NCI-H345 (cell line): ENCODE results near the gene TNRC6C.
"Not testable (repeated sequence)": the region's sequence is repeated elsewhere in the genome, so short reads cannot be mapped to it uniquely, and the experiment has no call there.

Source experiments
- DNase-seq: peaks from one replicate; lab custom pipeline; 2025; lab: John Stamatoyannopoulos, UW

TNRC6C gene

DNA sequence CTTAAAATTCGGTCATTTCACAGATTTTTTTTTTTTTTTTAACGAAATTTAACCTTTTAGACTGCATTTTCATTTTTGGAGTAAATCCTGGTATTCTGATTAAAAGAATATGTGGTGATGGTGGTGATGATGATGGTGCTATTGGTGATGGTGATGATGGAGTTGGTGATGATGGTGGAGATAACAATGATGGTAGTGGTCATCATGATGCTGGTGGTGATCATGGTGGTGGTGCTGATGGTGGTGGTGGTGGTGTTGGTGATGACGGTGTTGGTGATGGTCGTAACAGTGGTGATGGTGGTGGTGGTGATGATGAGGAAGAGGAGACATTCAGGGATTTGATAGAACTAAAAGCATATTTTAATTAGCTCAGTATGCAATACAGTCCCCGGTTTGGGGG is 84.0 kb downstream of the TNRC6C start:
- DNase-seq: no peak

DNA sequence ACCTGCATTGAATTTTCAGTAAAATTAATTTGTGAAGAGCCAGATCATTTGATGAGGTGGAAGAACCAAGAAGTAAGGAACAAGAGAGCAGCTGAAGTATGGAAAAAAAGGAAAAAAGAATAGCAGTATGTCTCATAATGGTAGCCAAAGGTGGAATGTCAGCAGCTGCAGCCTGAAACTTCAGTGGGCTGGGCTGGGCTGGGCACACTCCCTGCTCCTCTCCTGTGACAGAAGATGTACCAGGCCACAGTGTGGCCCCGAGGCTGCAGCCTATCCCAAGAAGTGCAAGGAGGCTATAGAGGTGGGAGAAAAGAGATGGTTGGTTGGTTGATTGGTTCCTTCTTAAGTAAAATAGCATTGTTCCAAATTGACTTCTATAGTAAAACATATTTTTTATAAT is 84.5 kb downstream of the TNRC6C start:
- no peak for DNase-seq

DNA sequence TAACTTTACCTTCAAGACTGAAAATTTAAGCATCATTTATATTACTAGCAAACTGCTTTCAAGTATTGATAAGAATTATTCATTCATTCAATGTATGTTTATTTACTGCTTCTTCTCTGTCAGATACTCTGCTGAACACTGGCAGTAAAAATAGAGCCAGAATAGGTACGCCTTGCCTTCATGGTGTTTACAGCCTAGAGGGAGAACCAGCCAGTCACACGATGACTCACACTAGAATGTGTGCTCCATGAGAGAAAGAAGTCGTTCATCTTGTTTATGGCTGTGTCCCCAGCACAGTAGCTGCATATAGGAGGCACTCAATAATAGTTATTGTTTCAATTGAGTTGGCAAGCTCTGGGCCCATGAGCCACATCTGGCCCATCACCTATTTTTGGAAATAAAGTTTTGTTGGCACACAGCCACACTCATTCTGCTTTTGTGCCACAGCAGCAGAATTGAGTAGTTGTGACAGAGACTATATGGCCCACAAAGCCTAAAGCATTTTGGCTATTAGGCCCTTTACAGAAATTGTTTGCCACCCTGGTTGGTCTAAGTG is 85.9 kb downstream of the TNRC6C start:
- peak; percentile 4 for DNase-seq

DNA sequence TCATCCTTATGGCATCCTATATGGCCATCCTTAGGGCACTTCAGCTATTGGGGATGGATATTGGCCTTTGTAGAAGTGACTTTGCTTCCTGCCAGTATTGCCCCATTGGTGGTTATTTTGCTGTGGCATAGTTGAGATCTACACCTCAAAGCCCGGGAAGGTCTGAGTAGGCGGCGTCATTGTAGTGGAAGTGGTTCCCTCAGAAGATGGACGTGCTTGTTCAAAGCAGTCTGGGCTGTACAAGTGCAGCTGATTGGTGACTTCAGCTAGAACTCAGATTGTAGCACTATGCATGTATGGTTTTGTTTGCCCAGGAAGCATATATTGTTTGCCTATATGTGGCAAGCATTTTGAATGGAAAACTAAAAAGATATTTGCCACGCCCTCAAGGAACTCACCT is 86.8 kb downstream of the TNRC6C start:
- no peak for DNase-seq

DNA sequence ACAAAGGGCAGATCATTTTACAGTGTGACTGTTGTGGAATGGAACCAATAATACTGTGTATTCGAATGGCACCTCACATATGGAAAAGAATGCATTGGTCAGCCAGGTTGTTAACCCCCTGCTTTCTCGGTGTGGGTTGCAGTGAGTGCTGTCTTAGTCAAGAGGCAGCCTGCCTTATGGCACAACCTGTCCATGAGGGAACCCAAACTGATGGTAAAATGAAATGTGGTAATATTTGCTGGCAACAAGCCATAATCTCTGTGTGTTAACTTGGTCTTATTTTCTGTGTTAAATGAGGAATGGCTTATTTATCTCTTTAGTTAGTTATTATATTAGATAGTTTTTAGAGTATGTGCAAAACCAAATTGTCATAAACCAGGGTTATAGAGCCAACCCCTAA is 88.4 kb downstream of the TNRC6C start:
- DNase-seq: no peak

DNA sequence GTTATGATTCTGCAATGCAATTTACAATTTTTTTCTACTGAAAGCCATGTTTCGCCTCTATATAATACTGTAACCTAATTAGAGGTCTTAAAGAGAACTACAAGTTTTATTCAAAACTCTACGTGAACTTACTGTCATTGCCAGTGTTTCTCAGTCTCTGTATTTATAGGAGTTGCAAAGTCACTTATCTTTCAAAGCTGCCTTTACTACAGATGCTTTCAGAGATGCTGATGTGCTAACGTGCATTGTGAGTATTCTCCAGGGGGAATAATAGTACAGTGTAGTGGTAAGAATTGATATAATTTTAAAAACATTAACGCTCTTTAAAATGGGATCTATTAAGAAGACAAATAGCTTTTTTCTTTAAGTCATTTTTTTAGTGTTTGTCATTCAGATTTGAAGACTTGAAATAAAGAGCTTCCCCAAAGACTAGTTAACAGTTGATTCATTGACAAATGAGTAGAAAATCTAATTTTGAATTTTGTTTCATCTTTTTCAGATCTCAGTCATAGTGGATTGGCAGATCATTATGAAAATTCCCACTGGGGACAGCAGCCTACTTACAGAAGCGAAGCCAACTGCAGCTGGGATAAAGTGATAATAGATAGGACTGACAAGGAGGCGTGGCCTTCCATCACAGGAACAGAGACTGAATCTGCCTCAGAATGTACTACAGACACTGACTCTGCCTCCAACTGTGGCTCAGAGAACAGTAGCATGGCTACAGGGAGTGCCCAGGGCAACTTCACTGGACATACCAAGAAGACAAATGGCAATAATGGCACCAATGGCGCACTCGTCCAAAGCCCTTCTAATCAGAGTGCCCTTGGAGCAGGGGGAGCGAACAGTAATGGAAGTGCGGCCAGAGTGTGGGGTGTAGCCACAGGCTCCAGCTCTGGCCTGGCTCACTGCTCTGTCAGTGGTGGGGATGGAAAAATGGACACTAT is 90.1 kb downstream of the TNRC6C start:
- no peak for DNase-seq

DNA sequence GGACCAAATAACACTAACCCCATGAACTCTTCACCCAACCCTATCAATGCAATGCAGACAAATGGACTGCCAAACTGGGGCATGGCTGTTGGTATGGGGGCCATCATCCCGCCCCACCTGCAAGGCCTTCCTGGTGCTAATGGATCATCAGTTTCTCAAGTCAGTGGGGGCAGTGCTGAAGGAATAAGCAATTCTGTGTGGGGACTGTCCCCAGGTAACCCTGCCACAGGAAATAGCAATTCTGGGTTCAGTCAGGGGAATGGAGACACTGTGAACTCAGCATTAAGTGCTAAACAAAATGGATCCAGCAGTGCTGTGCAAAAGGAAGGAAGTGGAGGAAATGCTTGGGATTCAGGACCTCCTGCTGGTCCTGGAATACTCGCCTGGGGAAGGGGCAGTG is 91.1 kb downstream of the TNRC6C start:
- no peak for DNase-seq

DNA sequence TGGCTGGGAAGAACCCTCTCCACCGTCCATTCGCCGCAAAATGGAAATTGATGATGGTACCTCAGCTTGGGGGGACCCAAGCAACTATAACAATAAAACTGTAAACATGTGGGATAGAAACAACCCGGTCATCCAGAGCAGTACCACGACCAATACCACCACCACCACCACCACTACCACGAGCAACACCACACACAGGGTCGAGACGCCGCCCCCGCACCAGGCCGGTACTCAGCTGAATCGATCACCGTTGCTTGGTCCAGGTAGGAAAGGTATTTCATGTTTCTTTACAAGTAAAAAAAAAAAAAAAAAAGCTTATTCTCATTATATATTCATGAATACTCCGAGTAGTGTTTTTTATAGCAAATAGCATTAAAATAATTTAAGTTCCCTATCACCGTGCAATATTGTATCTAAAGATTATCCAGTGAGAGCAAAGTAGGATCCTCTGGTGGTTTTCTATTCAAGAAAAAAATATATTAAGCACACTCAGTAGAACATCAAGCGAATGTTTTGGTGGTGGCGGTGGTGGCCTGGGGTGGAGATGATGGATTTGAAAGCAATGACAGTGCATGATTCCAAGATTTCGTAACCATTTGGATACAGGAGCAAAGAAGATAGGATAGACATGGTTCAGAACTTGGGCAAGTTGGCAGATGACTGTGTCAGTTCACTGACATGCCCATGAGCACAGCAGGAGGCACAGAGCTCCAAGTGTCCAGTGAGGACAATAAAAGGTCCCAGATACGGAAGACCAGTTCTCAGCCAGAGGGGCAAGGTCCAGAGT is 92.9 kb downstream of the TNRC6C start:
- DNase-seq: no peak

DNA sequence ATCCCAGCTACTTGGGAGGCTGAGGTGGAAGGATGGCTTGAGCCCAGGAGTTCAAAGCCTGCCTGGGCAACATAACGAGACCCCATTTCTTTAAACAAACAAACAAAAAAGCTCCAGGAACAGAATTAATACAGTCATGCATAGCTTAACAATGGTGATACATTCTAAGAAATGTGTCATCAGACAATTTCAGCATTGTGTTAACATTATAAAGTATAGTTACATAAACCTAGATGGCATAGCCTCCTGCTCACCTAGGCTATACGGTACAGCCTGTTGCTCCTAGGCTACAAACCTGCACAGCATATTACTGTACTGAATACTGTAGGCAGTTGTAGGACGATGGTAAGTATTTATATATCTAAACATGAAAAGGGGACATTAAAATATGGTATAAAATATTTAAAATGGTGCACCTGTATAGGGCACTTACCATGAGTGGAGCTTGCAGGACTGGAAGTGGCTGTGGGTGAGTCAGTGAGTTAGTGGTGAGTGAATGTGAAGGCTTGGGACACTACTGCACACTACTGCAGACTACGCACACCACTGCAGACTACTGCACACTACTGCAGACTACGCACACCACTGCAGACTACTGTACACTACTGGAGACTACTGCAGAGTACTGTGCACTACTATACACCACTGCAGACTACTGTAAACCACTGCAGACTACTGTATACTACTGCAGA is 95.4 kb downstream of the TNRC6C start:
- no peak for DNase-seq

DNA sequence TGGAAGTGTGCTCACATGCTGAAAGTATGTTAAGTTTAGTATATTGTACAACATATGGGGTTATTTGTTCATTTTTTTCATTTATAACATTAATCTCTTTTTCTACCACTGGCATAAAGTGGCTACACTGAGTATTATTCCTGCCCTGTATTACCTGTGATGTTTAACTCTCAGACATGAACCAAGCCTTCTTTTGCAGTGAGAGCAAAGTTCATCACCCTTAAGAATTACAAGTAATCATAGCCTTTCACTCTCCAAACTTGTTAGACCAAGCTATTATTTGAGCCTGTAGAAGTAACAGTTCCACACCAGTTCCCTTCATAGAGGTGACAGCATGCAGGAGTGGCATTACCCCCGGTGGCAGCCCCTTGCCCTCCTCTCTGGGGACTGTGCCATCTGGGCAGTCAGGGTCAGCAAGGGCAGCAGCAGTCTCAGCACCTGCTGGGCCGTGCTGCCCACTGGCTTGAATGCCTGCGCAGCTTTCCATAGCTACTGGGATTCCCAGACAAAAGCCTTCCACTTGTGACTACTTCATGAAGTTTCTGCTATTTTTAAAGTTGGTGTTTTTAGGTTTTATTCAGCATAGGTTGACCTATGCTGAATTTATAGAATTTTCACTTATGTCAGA is 98.7 kb downstream of the TNRC6C start:
- DNase-seq: no peak

DNA sequence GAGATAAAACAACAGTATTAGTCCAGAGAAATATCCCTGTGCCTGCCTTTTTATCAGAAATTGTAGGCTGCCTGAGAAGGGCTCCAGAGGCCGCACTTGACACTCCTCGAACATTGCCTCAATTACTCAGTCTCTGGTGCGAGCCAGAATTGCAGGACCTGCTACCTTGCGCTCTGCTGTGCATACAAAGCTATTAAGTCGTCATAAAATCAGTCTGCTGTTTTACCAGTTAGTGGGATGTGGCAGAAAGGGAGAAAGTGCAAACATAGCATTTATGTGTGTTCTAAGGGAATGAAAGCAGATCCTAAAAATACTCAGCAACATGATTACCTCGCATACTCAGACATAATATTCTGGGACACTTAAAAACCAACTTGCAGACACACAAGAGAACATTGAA is 99.5 kb downstream of the TNRC6C start:
- no peak for DNase-seq

DNA sequence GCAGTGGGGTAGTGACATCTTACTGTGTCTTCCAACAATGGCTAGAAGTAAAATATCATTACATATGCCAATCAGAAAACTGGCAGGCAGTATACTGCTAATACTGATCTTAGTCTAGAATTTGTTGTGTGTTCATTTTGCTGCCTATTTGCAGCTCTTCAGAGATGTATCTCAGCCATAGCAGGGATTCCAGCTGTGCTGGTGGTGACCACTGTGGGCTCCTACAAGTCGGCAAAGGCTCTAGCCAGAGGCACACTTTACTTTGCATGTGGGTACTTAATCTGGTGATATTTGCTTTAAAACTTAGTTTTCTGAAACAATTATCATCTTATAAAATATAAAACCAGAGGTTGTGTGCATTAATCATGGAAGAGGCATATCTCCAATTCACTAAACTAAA is 100.1 kb downstream of the TNRC6C start:
- no peak for DNase-seq

DNA sequence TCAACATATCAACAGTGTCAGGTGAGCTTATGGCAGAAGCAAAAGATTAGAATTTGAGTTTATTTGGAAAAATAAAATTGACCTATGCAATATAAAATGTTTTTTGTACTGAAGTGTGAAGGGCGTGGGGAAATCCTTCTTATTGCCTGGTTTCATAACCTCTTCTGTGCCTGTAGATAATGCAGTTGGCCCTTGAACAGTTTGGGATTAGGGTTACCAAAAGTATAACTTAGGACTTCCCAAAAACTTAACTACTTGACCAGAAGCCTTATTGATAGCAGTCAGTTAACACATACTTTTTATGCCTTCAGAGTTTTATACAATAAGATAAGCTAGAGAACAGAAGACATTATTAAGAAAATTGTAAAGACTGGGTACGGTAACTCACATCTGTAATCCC is 104.1 kb downstream of the TNRC6C start:
- no peak for DNase-seq

DNA sequence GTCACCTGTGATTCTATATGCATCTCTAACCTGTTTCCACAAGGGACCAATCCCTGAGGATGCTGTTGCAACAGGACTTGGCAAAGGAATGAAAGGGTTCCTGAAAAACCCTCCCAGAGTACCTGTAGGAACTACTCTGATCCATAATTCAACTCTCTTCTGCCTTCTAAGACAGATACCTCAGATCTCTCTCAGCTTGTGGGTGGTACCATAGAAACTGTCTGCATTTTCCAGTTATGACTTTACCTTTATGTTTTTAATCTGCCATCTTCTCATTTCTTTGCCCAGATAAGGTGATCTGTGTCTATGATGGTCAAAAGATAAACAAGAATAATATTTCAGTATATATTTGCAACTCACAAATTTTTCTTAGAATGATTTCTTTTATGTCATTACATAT is 105.0 kb downstream of the TNRC6C start:
- no peak for DNase-seq

DNA sequence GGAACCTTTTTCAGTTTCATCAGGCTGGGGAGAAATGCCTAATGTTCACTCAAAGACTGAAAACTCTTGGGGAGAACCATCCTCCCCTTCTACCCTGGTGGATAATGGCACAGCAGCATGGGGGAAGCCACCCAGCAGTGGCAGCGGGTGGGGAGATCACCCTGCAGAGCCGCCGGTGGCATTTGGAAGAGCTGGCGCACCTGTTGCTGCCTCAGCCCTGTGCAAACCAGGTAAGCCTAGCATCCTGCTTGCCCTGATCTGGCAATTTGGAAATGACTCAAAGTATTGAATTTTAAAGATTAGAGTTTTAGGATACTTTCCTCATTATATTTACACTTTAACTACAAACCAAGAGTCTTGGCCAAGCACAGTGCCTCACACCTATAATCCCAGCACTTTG is 106.2 kb downstream of the TNRC6C start:
- DNase-seq: no peak

DNA sequence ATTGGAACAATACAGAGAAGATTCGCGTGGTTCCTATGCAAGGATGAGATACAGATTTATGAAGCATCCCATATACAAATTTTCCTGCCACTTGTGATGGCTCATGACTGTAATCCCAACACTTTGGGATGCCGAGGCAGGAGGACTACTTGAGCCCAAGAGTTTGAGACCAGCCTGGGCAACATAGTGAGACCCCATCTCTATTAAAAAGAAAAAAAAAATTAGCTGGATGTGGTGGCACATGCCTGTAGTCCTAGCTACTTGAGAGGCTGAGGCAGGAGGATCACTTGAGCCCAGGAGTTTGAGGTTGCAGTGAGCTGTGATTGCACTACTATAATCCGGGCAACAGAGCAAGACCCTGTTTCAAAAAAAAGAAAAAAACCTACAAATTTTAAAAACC is 108.5 kb downstream of the TNRC6C start:
- DNase-seq: not testable (repeated sequence)

DNA sequence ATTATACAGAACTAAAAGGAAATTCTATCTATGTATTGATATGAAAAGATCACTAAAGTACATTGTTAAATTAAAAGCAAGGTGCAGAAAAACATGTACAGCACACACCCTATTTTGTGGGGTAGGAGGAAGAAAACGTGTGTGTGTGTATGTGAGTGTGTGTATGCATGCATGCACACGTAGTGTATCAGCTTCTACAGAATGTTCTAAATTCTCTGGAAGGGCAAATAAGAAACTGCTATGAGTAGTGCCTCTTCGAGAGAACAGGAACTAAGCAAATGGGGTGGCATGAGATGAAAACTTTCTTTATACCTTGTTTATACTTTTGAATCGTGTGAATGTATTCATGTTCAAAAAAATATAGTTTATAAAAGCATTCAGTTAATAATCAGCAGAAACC is 111.2 kb downstream of the TNRC6C start:
- no peak for DNase-seq

DNA sequence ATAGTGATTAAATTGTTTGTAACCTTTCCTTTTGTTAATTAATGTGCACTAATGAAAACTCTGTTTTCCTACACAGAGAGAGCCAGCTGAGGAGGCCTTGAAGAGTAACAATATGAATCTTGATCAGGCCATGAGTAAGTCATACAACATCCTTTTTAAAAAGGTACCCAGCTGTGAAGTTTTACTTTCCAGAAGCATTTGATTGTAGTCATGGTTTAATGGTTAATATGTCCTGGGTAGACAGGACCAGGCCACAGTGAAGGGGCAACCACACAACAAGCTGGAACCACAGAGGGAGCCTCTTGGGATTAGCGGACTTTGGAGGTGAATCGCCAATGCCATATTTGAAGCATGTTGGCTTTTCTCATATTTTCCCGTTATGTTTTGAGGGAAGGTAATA is 114.5 kb downstream of the TNRC6C start:
- no peak for DNase-seq

DNA sequence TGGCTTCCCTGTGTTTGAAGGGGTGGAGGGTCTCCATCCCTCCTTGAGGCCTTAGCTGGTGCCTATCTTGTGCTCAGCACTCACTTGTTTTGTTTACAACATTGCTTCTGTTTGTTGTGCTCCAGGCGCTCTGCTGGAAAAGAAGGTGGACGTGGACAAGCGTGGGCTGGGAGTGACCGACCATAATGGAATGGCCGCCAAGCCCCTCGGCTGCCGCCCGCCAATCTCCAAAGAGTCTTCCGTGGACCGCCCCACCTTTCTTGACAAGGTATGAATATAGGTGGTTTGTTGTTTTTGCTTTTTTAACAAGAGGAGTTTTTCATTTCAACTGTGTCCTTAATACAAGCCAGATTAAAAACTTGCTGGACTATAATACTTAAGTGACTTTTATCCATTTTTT is 116.5 kb downstream of the TNRC6C start:
- DNase-seq: no peak

DNA sequence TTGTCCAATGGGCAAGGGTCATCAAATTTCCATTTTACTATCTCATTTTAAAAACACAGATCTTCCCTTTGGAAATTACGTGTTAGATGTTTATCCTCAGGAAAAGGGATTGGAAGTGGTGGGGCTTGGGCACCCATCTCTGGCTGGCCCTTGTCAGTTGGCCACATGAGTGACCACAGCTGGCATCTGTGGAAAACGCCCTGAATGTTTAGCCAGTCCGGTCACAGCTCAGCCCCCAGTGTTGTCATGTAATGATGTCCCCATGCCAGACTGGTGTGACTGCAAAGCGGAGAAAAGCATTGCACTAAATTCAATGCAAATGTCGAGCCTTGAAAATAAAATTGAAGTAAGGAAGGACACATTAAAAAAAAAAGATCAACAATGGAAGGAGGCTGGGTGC is 117.0 kb downstream of the TNRC6C start:
- no peak for DNase-seq

DNA sequence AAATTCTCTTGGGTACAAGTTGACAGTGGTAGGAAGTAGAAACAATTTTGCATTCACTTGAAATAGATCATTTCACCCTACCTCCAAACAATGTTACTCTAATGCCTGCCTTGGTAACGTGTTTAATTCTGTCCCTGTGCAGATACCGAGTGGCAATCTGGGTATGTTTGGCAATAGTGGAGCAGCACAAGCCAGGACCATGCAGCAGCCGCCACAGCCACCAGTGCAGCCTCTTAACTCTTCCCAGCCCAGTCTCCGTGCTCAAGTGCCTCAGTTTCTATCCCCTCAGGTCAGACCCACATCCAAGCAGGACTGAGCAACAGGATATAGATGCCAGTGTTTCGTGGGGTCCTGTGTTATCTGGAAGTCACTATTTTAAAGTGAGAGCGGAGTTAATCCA is 120.8 kb downstream of the TNRC6C start:
- DNase-seq: no peak

DNA sequence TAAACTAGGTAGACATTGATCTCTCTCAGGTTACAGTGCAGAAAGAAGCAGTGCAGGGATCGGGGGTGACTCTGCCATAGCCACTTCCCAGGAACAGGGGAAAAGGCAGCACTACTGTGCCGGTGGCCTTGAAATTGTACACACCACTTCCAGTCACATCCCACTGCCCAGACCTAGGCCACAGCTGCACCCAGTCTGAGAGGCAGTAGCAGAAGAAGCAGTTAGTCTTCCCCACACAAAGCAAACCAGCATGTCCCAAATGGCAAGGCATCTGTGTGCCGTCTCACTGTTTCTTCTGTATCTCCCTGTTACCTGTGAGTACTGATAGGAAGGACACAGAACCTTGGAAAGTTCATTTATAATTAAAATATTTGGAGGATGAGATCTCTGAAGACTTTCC is 123.0 kb downstream of the TNRC6C start:
- DNase-seq: no peak
